A673 (cell line): ENCODE data around the gene LUC7L2. TPM values are rescaled to one million over a fixed set of nuclear protein-coding genes. Genes with fewer than 3 reads are reported as not detected.

Experiments used
- BruUV-seq: library from RNA; stranded (reverse); fragments of 400-500 nt; replicated peaks from 2 replicates; lab custom pipeline; 2021; lab: Mats Ljungman, UMichigan
- CTCF ChIA-PET: fragments of 300-600 bp; sonication (Branson Sonifier 250); formaldehyde crosslinking; loops from one replicate; lab custom pipeline; 2022; ENCODE audit warnings: antibody characterized with exemption; lab: Charles Lee
- POLR2A ChIA-PET: fragments of 300-600 bp; sonication (Branson Sonifier 250); formaldehyde crosslinking; loops from one replicate; lab custom pipeline; 2022; ENCODE audit warnings: antibody characterized with exemption; ENCODE audit not compliant: low non-redundant PET; lab: Charles Lee
- DNase-seq: peaks from one replicate; pipeline ENCODE4 v3.0.0-alpha.2; 2015; ENCODE audit warnings: low spot score
- H3K27ac ChIP-seq: fragments of 200-600 bp; sonication (generic); 2 replicates; pipeline ENCODE4 v1.5.1; 2016; ENCODE audit warnings: mixed run types, low read depth, mild to moderate bottlenecking, mixed read lengths, antibody characterized with exemption, low read length; ENCODE audit not compliant: poor library complexity, severe bottlenecking
- H3K27me3 ChIP-seq: fragments of 200-600 bp; sonication (generic); replicated peaks from 2 replicates; pipeline ENCODE4 v1.6.1; 2017; ENCODE audit warnings: mixed run types, low read depth, mild to moderate bottlenecking, mixed read lengths, antibody characterized with exemption, low read length; ENCODE audit not compliant: insufficient read depth, poor library complexity
- H3K36me3 ChIP-seq: fragments of 200-600 bp; sonication (generic); 2 replicates; pipeline ENCODE4 v1.6.1; 2016; ENCODE audit warnings: mixed run types, mild to moderate bottlenecking, mixed read lengths, antibody characterized with exemption, low read length; ENCODE audit not compliant: insufficient read depth, poor library complexity, severe bottlenecking
- H3K4me1 ChIP-seq: fragments of 200-600 bp; sonication (generic); 2 replicates; pipeline ENCODE4 v1.6.1; 2017; ENCODE audit warnings: mixed run types, mild to moderate bottlenecking, mixed read lengths, antibody characterized with exemption, low read length; ENCODE audit not compliant: insufficient read depth, poor library complexity, severe bottlenecking
- H3K4me3 ChIP-seq: fragments of 200-600 bp; sonication (generic); 2 replicates; pipeline ENCODE4 v1.5.1; 2016; ENCODE audit warnings: low read depth, mixed run types, mild to moderate bottlenecking, mixed read lengths, low read length; ENCODE audit not compliant: poor library complexity, severe bottlenecking
- H3K9me3 ChIP-seq: fragments of 200-600 bp; sonication (generic); 2 replicates; pipeline ENCODE4 v1.6.1; 2016; ENCODE audit warnings: mixed run types, low read depth, mild to moderate bottlenecking, mixed read lengths, antibody characterized with exemption, low read length; ENCODE audit not compliant: poor library complexity, severe bottlenecking
- EZH2 ChIP-seq: fragments of 200-600 bp; sonication (generic); IDR thresholded peaks from 2 replicates; pipeline ENCODE4 v1.6.1; 2017; ENCODE audit warnings: borderline replicate concordance, low read depth, mild to moderate bottlenecking, mixed read lengths, antibody characterized with exemption, low read length; ENCODE audit not compliant: poor library complexity, severe bottlenecking
- intact Hi-C: fragments of 100-400 bp; cut with micrococcal nuclease; formaldehyde crosslinking; loops from one replicate; pipeline ENCODE4 v1.10.0; 2022; ENCODE audit not compliant: unreplicated experiment
- total RNA-seq: library from RNA; stranded (reverse); gene quantifications from 2 replicates; pipeline ENCODE4 v1.2.3, GENCODE V29; 2021
- TF ChIP-seq, protein P1 (sequence below): fragments of 300-800, 200-600 bp; sonication (generic); conservative IDR thresholded peaks from 2 replicates; pipeline ENCODE4 v1.5.1; 2017; ENCODE audit warnings: low read depth, mild to moderate bottlenecking, antibody characterized with exemption, low read length, moderate library complexity, mixed read lengths

The LUC7L2 gene
- total RNA-seq, 1 experiment from 2014 or later, result 107 TPM

DNA sequence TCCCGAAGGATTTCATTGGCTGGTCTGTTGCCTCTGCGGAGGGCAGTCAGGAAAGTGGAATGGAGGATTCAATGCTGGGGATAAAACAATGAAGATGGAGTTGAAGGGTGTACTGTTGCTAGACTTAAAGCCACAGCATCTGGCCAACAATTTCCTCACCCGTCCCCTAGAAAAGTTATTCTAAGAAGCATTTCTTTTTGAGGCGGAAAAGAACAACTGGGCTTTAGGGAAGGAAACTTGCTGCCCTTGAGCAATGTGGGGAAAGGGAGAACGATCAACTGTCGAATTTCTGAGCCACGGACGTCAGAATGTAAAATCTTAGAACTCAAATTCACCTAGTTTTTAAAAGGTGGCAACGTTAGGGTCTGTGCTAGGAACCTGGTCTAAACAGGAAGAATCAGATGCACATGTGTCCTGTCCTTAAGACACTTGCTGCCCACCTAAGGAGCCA, 17.9 kb upstream of the LUC7L2 start:
- Histone ChIP-seq H3K4me1 (peaks cover 4% of the 10 kb centered on the region), H3K27me3 (no peaks in the 10 kb centered on the region), H3K9me3 (no peaks in the 10 kb centered on the region), H3K27ac (peak overlapping the region; percentile 100), H3K4me3 (peak overlapping the region; percentile 88), H3K36me3 (peaks cover 5% of the 10 kb centered on the region)
- BruUV-seq, result TSS peak; percentile 80
- no peak for DNase-seq
- ChIA-PET CTCF (no interaction called here), POLR2A (no interaction called here)
- intact Hi-C loops, result loop anchor here (2.0 kb wide), 1 partner anchor 17 kb away; the partner anchor contains the start of gene LUC7L2
- TF ChIP-seq, protein P1, sequence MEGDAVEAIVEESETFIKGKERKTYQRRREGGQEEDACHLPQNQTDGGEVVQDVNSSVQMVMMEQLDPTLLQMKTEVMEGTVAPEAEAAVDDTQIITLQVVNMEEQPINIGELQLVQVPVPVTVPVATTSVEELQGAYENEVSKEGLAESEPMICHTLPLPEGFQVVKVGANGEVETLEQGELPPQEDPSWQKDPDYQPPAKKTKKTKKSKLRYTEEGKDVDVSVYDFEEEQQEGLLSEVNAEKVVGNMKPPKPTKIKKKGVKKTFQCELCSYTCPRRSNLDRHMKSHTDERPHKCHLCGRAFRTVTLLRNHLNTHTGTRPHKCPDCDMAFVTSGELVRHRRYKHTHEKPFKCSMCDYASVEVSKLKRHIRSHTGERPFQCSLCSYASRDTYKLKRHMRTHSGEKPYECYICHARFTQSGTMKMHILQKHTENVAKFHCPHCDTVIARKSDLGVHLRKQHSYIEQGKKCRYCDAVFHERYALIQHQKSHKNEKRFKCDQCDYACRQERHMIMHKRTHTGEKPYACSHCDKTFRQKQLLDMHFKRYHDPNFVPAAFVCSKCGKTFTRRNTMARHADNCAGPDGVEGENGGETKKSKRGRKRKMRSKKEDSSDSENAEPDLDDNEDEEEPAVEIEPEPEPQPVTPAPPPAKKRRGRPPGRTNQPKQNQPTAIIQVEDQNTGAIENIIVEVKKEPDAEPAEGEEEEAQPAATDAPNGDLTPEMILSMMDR, result no peak
- TF ChIP-seq EZH2, result no peak

DNA sequence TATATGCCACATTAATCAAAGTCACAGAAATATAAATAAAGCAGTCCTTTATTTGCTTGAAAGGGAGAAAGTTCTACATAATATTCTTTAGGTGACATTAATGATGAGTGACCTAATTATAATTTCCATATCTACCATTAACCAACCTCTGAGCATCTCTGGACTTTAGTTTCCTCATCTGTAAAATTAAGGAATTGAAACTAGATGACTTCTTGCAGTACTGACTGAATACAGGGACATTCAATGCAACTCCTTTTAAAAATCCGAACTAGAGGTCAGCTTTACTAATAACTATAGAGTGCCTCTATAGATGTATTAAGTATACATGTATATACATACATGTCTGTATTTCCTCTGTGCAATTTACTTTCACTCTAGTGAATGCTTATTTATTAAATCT, 14.7 kb upstream of the LUC7L2 start:
- BruUV-seq, result no TSS peak
- DNase-seq, result no peak
- Histone ChIP-seq H3K27me3 (no peaks in the 10 kb centered on the region), H3K9me3 (no peaks in the 10 kb centered on the region), H3K27ac (no peak overlapping the region), H3K4me3 (no peak overlapping the region), H3K36me3 (peaks cover 6% of the 10 kb centered on the region), H3K4me1 (peaks cover 4% of the 10 kb centered on the region)
- intact Hi-C loops, result no loop called here
- TF ChIP-seq, protein P1, result no peak
- TF ChIP-seq EZH2, result no peak
- ChIA-PET CTCF (no interaction called here), POLR2A (no interaction called here)

DNA sequence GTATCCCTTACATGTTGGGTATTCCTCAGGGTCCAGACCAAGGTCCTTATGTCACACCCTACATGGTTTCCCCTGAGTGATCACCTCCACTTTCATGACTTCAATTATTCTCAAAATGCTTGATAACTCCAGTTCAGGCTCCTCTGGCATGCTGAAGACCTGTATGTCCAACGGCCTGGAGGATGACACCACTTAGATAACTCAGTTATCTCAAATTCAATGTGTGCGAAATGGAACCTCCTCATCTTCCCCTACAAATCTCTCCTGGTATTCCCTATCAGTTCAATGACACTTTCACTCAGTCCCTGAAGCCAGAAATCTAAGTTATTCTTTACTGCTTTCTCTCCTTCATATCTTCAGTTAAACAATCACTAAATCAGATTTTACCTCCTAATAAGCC, 8.7 kb upstream of the LUC7L2 start:
- Histone ChIP-seq H3K9me3 (no peaks in the 10 kb centered on the region), H3K4me3 (no peak overlapping the region), H3K27me3 (no peaks in the 10 kb centered on the region), H3K4me1 (no peaks in the 10 kb centered on the region), H3K27ac (no peak overlapping the region), H3K36me3 (peaks cover 6% of the 10 kb centered on the region)
- BruUV-seq, result no TSS peak
- DNase-seq, result no peak
- POLR2A ChIA-PET, result no interaction called here
- CTCF ChIA-PET, result no interaction called here
- TF ChIP-seq EZH2, result no peak
- TF ChIP-seq, protein P1, result no peak
- intact Hi-C loops, result no loop called here
